ENCODE measurements around the gene ADAMTSL2. TPM values are rescaled to one million over a fixed set of nuclear protein-coding genes. Genes with fewer than 3 reads are reported as not detected.

The ADAMTSL2 gene
- total RNA-seq, 3 donors from 2014 or later: 1.3 to 2.7 (median 1.5) TPM

GRCh38 chr9:133599470-133600173 lies 65.1 kb downstream of the ADAMTSL2 start:
- intact Hi-C loops (cut with DNase I, micrococcal nuclease): no loop called here
- no peak for DNase-seq
- Histone ChIP-seq H3K4me3 (no peak overlapping the region), H3K4me1 (ENCODE audit: low read depth) (no peaks in the 10 kb centered on the region), H3K9me3 (peaks cover 20% of the 10 kb centered on the region), H3K36me3 (ENCODE audit: low read depth) (no peaks in the 10 kb centered on the region)
- ATAC-seq: no peak
- TF ChIP-seq CTCF (IDR thresholded peaks at IDR 0.05): no peak

- Histone ChIP-seq H3K36me3 (ENCODE audit: low read depth) (no peaks in the 10 kb centered on the region), H3K4me3 (no peak overlapping the region), H3K9me3 (peaks cover 20% of the 10 kb centered on the region), H3K4me1 (ENCODE audit: low read depth) (no peaks in the 10 kb centered on the region)
- no peak for TF ChIP-seq CTCF (IDR thresholded peaks at IDR 0.05)
- DNase-seq (no peak), ATAC-seq (no peak)
- intact Hi-C loops (cut with DNase I, micrococcal nuclease): no loop called here
Measured at GRCh38 chr9:133600739-133601138, 66.2 kb downstream of the ADAMTSL2 start.

GRCh38 chr9:133601746-133602145 lies 67.2 kb downstream of the ADAMTSL2 start:
- DNase-seq: no peak
- ATAC-seq: no peak
- intact Hi-C loops (cut with DNase I, micrococcal nuclease): no loop called here
- no peak for TF ChIP-seq CTCF (IDR thresholded peaks at IDR 0.05)
- Histone ChIP-seq H3K4me3 (no peak overlapping the region), H3K4me1 (ENCODE audit: low read depth) (no peaks in the 10 kb centered on the region), H3K9me3 (peaks cover 14% of the 10 kb centered on the region), H3K36me3 (ENCODE audit: low read depth) (no peaks in the 10 kb centered on the region)

GRCh38 chr9:133602277-133602676 lies 67.8 kb downstream of the ADAMTSL2 start:
- intact Hi-C loops (cut with DNase I, micrococcal nuclease): no loop called here
- no peak for ATAC-seq
- Histone ChIP-seq H3K36me3 (ENCODE audit: low read depth) (no peaks in the 10 kb centered on the region), H3K9me3 (peaks cover 9% of the 10 kb centered on the region), H3K4me1 (ENCODE audit: low read depth) (no peaks in the 10 kb centered on the region), H3K4me3 (no peak overlapping the region)
- no peak for DNase-seq
- no peak for TF ChIP-seq CTCF (IDR thresholded peaks at IDR 0.05)

- Histone ChIP-seq H3K4me3 (no peak overlapping the region), H3K9me3 (no peaks in the 10 kb centered on the region), H3K36me3 (ENCODE audit: low read depth) (no peaks in the 10 kb centered on the region), H3K4me1 (ENCODE audit: low read depth) (no peaks in the 10 kb centered on the region)
- DNase-seq (no peak), ATAC-seq (no peak)
- TF ChIP-seq CTCF (IDR thresholded peaks at IDR 0.05): no peak
- intact Hi-C loops (cut with DNase I, micrococcal nuclease): no loop called here
Measured at GRCh38 chr9:133603135-133603927, 68.8 kb downstream of the ADAMTSL2 start.
